B cell (primary cell): ENCODE results near the gene TAX1BP1. TPM values are rescaled to one million over a fixed set of nuclear protein-coding genes. Genes with fewer than 3 reads are reported as not detected.
A peak's percentile ranks its signal among the peaks of the same experiment; 100 is the strongest.

Experiments used
- ATAC-seq: fragments of 200-7000 bp; cut with Tn5 transposase; one replicate; pipeline ENCODE4 v1.10.0; 2021; ENCODE audit warnings: low read depth, mild to moderate bottlenecking, moderate number of reproducible peaks, moderate library complexity
- CTCF ChIA-PET: fragments of 350-600 bp; sonication (Branson Sonifier 250); formaldehyde crosslinking; loops from one replicate; lab custom pipeline; 2021; ENCODE audit warnings: antibody characterized with exemption, inconsistent platforms; lab: Charles Lee
- POLR2A ChIA-PET: fragments of 350-600 bp; sonication (Branson Sonifier 250); formaldehyde crosslinking; loops from one replicate; lab custom pipeline; 2021; ENCODE audit warnings: antibody characterized with exemption; lab: Charles Lee
- DNase-seq: peaks from one replicate; pipeline ENCODE4 v3.0.0; 2013
- H2AFZ ChIP-seq: 2 replicates; pipeline ENCODE4 v1.6.1; 2012; ENCODE audit warnings: mild to moderate bottlenecking, low read depth, low read length; ENCODE audit not compliant: insufficient read depth, poor library complexity, severe bottlenecking
- H3K27ac ChIP-seq, 2 donors: 1 replicate in 1 of 2; 2 replicates in 1 of 2; pipeline ENCODE4 v1.5.1; 2012 to 2013; ENCODE audit warnings: low read length in 2 of 2, mild to moderate bottlenecking in 2 of 2, moderate library complexity in 1 of 2
- H3K27me3 ChIP-seq, 4 experiments: fragments of 200-600 bp in 1 of 4; sonication (generic) in 1 of 4; replicated peaks in 1 of 4; 1 replicate in 2 of 4; 2 replicates in 2 of 4; pipeline versions ENCODE4 v1.6.1 to v1.7.0; 2013 to 2016; ENCODE audit warnings: low read length in 3 of 4, mild to moderate bottlenecking in 2 of 4, mixed read lengths in 1 of 4, moderate library complexity in 1 of 4; ENCODE audit not compliant: insufficient read depth in 4 of 4, control insufficient read depth in 3 of 4; ENCODE audit errors: control extremely low read depth in 1 of 4
- H3K36me3 ChIP-seq, 2 experiments: replicated peaks in 1 of 2; 1 replicate in 1 of 2; 2 replicates in 1 of 2; pipeline versions ENCODE4 v1.6.1 to v1.7.1; 2013; ENCODE audit warnings: low read length in 1 of 2; ENCODE audit not compliant: insufficient read depth in 2 of 2, control insufficient read depth in 1 of 2; ENCODE audit errors: control extremely low read depth in 1 of 2, extremely low read depth in 1 of 2
- H3K4me1 ChIP-seq, 2 donors: fragments of 200-600 bp in 1 of 2; sonication (generic) in 1 of 2; 1 replicate in 1 of 2; 2 replicates in 1 of 2; pipeline versions ENCODE4 v1.5.1 to v1.6.1; 2013 to 2017; ENCODE audit warnings: low read length in 2 of 2; ENCODE audit not compliant: control insufficient read depth in 2 of 2, insufficient read depth in 2 of 2
- H3K4me2 ChIP-seq: replicated peaks from 2 replicates; pipeline ENCODE3; 2012; ENCODE audit warnings: mild to moderate bottlenecking, low read depth, low read length; ENCODE audit not compliant: poor library complexity, severe bottlenecking
- H3K4me3 ChIP-seq, 5 experiments: fragments of 200-600 bp in 1 of 5; sonication (generic) in 1 of 5; 1 replicate in 3 of 5; 2 replicates in 2 of 5; pipeline versions ENCODE4 v1.5.1 to v1.7.0; 2011 to 2016; ENCODE audit warnings: low read length in 4 of 5, mild to moderate bottlenecking in 4 of 5, low read depth in 2 of 5, control low read depth in 1 of 5, moderate library complexity in 1 of 5; ENCODE audit not compliant: insufficient read depth in 1 of 5; ENCODE audit errors: control extremely low read depth in 1 of 5, extremely low read depth in 1 of 5
- H3K79me2 ChIP-seq: fragments of 200-600 bp; sonication (generic); one replicate; pipeline ENCODE4 v1.6.0; 2016; ENCODE audit warnings: low read length; ENCODE audit not compliant: control insufficient read depth, insufficient read depth
- H3K9ac ChIP-seq: fragments of 200-600 bp; sonication (generic); 2 replicates; pipeline ENCODE4 v1.6.1; 2017; ENCODE audit warnings: mild to moderate bottlenecking, low read length, moderate library complexity
- H3K9me3 ChIP-seq, 3 donors: one replicate each; pipeline versions ENCODE4 v1.6.1 to v1.7.1; 2013; ENCODE audit warnings: low read length in 2 of 3; ENCODE audit not compliant: control insufficient read depth in 2 of 3, insufficient read depth in 1 of 3; ENCODE audit errors: control extremely low read depth in 1 of 3
- H4K20me1 ChIP-seq: 2 replicates; pipeline ENCODE4 v1.6.0; 2012; ENCODE audit warnings: mild to moderate bottlenecking, low read length; ENCODE audit not compliant: insufficient read depth, control insufficient read depth, poor library complexity, severe bottlenecking
- H3K27ac Mint-ChIP-seq: one replicate; pipeline ENCODE4 v1.8.0; 2021; ENCODE audit warnings: mixed read lengths
- H3K27me3 Mint-ChIP-seq: one replicate; pipeline ENCODE4 v1.8.0; 2021; ENCODE audit warnings: mixed read lengths
- H3K4me1 Mint-ChIP-seq: one replicate; pipeline ENCODE4 v1.8.0; 2021; ENCODE audit warnings: mixed read lengths
- H3K4me3 Mint-ChIP-seq: one replicate; pipeline ENCODE4 v1.8.0; 2021; ENCODE audit warnings: mixed read lengths
- H3K9me3 Mint-ChIP-seq: one replicate; pipeline ENCODE4 v1.8.0; 2022; ENCODE audit warnings: mixed read lengths; ENCODE audit not compliant: insufficient read depth
- CTCF ChIP-seq: fragments of 200-600 bp; IDR thresholded peaks from one replicate; pipeline ENCODE4 v1.8.0; 2022; ENCODE audit warnings: antibody characterized with exemption, mild to moderate bottlenecking
- EZH2 ChIP-seq: IDR thresholded peaks from 2 replicates; pipeline ENCODE4 v1.6.1; 2012; ENCODE audit warnings: borderline replicate concordance, low read depth, mild to moderate bottlenecking, moderate library complexity, low read length; ENCODE audit not compliant: insufficient read depth, poor library complexity, severe bottlenecking
- whole genome bisulfite sequencing: methylation state at CpG from one replicate; pipeline ENCODE4 v1.1.5; 2013; ENCODE audit warnings: missing lambda C conversion rate; ENCODE audit not compliant: insufficient coverage; 5-methylcytosine and 5-hydroxymethylcytosine counted together
- intact Hi-C: fragments of 100-400 bp; cut with micrococcal nuclease; formaldehyde crosslinking; loops from one replicate; pipeline ENCODE4 v1.10.0; 2022
- polyA minus RNA-seq: library from RNA; depleted of rRNA, polyadenylated mRNA; stranded (reverse); fragments of >200 nt; gene quantifications from 2 replicates; pipeline ENCODE4 v1.2.3, GENCODE V29; 2012
- polyA plus RNA-seq: library from polyadenylated mRNA; depleted of rRNA; stranded (reverse); fragments of >200 nt; gene quantifications from 2 replicates; pipeline ENCODE4 v1.2.3, GENCODE V29; 2012
- total RNA-seq, 2 donors: library from RNA; stranded (reverse); fragments of 120-200 nt in 1 of 2; gene quantifications; 1 replicate in 1 of 2; 2 replicates in 1 of 2; pipeline versions ENCODE4 v1.2.3 to v1.2.4, GENCODE V29; 2013 to 2022

TAX1BP1 gene
- total RNA-seq (94.7 and 104 TPM in 2 replicates), polyA plus RNA-seq (37.1 and 43.1 TPM in 2 replicates), polyA minus RNA-seq (21.0 and 52.2 TPM in 2 replicates)
- 85.6 TPM for total RNA-seq (2013)

- Histone ChIP-seq H3K9me3 (no peaks in the 10 kb centered on the region), H3K36me3 (no peaks in the 10 kb centered on the region), H4K20me1 (peaks cover 24% of the 10 kb centered on the region), H3K79me2 (peaks cover 38% of the 10 kb centered on the region), H3K9ac (peak within 1 kb of the TSS; percentile 95), H3K4me3 (peak within 1 kb of the TSS; percentile 94 to 100 (median 98)), H3K4me1 (peaks cover 13 to 16% of the 10 kb centered on the region in 2 donors), H2AFZ (peak within 1 kb of the TSS; percentile 94), H3K27me3 (no peaks in the 10 kb centered on the region), H3K4me2 (peak within 1 kb of the TSS; percentile 84), H3K27ac (peak within 1 kb of the TSS; percentile 93)
- WGBS, result under 1% methylated on average over 41 of the region's 41 CpGs
- no peaks in the 10 kb centered on the region for H3K9me3 Mint-ChIP-seq
- TF ChIP-seq EZH2, result no peak
- TF ChIP-seq CTCF, result no peak
- H3K4me3 Mint-ChIP-seq, result peak within 1 kb of the TSS; percentile 96
- POLR2A ChIA-PET, result interaction anchor here (0.8 to 2.6 kb wide), 2 partner anchors 40 to 77 kb away, joined by 3 to 15 read pairs; partner anchors contain the start of gene HIBADH
- CTCF ChIA-PET, result interaction anchor here (0.5 to 1.5 kb wide), 10 partner anchors 11 to 544 kb away, joined by 3 to 8 read pairs (median 3); partner anchors contain the start of gene HIBADH
- peak within 1 kb of the TSS; percentile 99 for H3K27ac Mint-ChIP-seq
- ATAC-seq, result peak; percentile 94
- H3K27me3 Mint-ChIP-seq, result no peaks in the 10 kb centered on the region
- intact Hi-C loops, result loop anchor here (1.0 kb wide), 2 partner anchors 42 to 78 kb away; partner anchors contain the start of gene HIBADH
- DNase-seq, result peak; percentile 95
- peaks cover 33% of the 10 kb centered on the region for H3K4me1 Mint-ChIP-seq
These were observed at the start of gene TAX1BP1 for GRCh38 chr7:27739909-27740448. TSS of gene TAX1BP1 (plus strand) at chr7:27740162. CDS start at chr7:27748525, 8,363 bp downstream.

GRCh38 chr7:27690649-27691048 is 49.3 kb upstream of the TAX1BP1 start:
- no peak overlapping the region for H3K9ac ChIP-seq
- no peak overlapping the region for H2AFZ ChIP-seq
- ATAC-seq (no peak), DNase-seq (no peak)
- TF ChIP-seq CTCF, result no peak
- no peak for TF ChIP-seq EZH2
- intact Hi-C loops, result no loop called here
- no peak overlapping the region for H3K4me2 ChIP-seq
- no peaks in the 10 kb centered on the region for H3K9me3 ChIP-seq
- Mint-ChIP-seq H3K4me3 (no peak overlapping the region), H3K27ac (no peak overlapping the region), H3K27me3 (peaks cover 8% of the 10 kb centered on the region), H3K9me3 (peaks cover 6% of the 10 kb centered on the region), H3K4me1 (no peaks in the 10 kb centered on the region)
- H3K27me3 ChIP-seq, result no peaks in the 10 kb centered on the region
- no peaks in the 10 kb centered on the region for H4K20me1 ChIP-seq
- H3K79me2 ChIP-seq, result no peaks in the 10 kb centered on the region
- H3K4me3 ChIP-seq, result no peak overlapping the region
- H3K4me1 ChIP-seq, result no peaks in the 10 kb centered on the region
- ChIA-PET CTCF (interaction anchor here (0.9 to 1.6 kb wide), 4 partner anchors 84 to 229 kb away, joined by 3 to 7 read pairs (median 4); no protein-coding TSS in a partner anchor), POLR2A (no interaction called here)
- H3K36me3 ChIP-seq, result no peaks in the 10 kb centered on the region
- H3K27ac ChIP-seq, result no peak overlapping the region
